Cardiac muscle cell (in vitro differentiated cells and primary cell): ENCODE data around the gene KCNK2. TPM values are rescaled to one million over a fixed set of nuclear protein-coding genes. Genes with fewer than 3 reads are reported as not detected.
A peak's percentile ranks its signal among the peaks of the same experiment; 100 is the strongest.

Source experiments
- DNase-seq, 2 donors: peaks; one replicate each; pipeline versions ENCODE4 v3.0.0 to v3.0.0-alpha.2; 2010 to 2017; ENCODE audit warnings: low read depth in 1 of 2, low spot score in 1 of 2
- H3K27ac ChIP-seq: fragments of 200-600 bp; sonication (generic); 2 replicates; pipeline ENCODE4 v1.5.1; 2016
- H3K27me3 ChIP-seq: fragments of 200-600 bp; sonication (generic); 2 replicates; pipeline ENCODE4 v1.6.0; 2016; ENCODE audit warnings: control low read depth
- H3K36me3 ChIP-seq: fragments of 200-600 bp; sonication (generic); 2 replicates; pipeline ENCODE4 v1.5.1; 2016; ENCODE audit warnings: control low read depth
- H3K4me1 ChIP-seq: fragments of 200-600 bp; sonication (generic); 2 replicates; pipeline ENCODE4 v1.8.1; 2017; ENCODE audit warnings: low read depth, mild to moderate bottlenecking, mixed run types
- H3K4me3 ChIP-seq: fragments of 200-600 bp; sonication (generic); 2 replicates; pipeline ENCODE4 v1.5.1; 2016; ENCODE audit warnings: mild to moderate bottlenecking
- H3K9me3 ChIP-seq: fragments of 200-600 bp; sonication (generic); 2 replicates; pipeline ENCODE4 v1.5.1; 2017; ENCODE audit warnings: low read depth, mild to moderate bottlenecking, control low read depth
- CTCF ChIP-seq: IDR thresholded peaks from 2 replicates; pipeline ENCODE4 v1.5.1; 2012; ENCODE audit warnings: low read depth, mild to moderate bottlenecking, low read length
- polyA plus RNA-seq: library from polyadenylated mRNA; unstranded; fragments of >200 nt; fragmentation: Nextera tagmentation; extraction: Ambion mirVana; gene quantifications from 2 replicates; pipeline ENCODE4 v1.2.1, GENCODE V29; 2016
- total RNA-seq: library from RNA; depleted of rRNA; stranded (reverse); fragments of >200 nt; gene quantifications from 2 replicates; pipeline ENCODE4 v1.2.3, GENCODE V29; 2016

Gene KCNK2
- total and polyA plus RNA-seq, 2 experiments from 2014 or later: not detected

GRCh38 chr1:215045698-215046308, 36.7 kb upstream of the KCNK2 start:
- no peak overlapping the region for H3K27ac ChIP-seq
- H3K27me3 ChIP-seq: no peaks in the 10 kb centered on the region
- no peak overlapping the region for H3K4me3 ChIP-seq
- no peak for TF ChIP-seq CTCF
- no peaks in the 10 kb centered on the region for H3K4me1 ChIP-seq
- H3K9me3 ChIP-seq: no peaks in the 10 kb centered on the region
- DNase-seq: no peak
- no peaks in the 10 kb centered on the region for H3K36me3 ChIP-seq

GRCh38 chr1:215052256-215053015, 30.1 kb upstream of the KCNK2 start:
- Histone ChIP-seq H3K27ac (no peak overlapping the region), H3K9me3 (no peaks in the 10 kb centered on the region), H3K27me3 (no peaks in the 10 kb centered on the region), H3K4me1 (no peaks in the 10 kb centered on the region), H3K36me3 (no peaks in the 10 kb centered on the region), H3K4me3 (no peak overlapping the region)
- DNase-seq: no peak
- TF ChIP-seq CTCF: no peak

- no peak for TF ChIP-seq CTCF
- no peaks in the 10 kb centered on the region for H3K4me1 ChIP-seq
- H3K4me3 ChIP-seq: no peak overlapping the region
- no peak for DNase-seq
- no peak overlapping the region for H3K27ac ChIP-seq
- H3K36me3 ChIP-seq: no peaks in the 10 kb centered on the region
- H3K9me3 ChIP-seq: no peaks in the 10 kb centered on the region
- H3K27me3 ChIP-seq: no peaks in the 10 kb centered on the region
Measured at GRCh38 chr1:215054266-215054665, 28.3 kb upstream of the KCNK2 start.

GRCh38 chr1:215055281-215055935, 27.1 kb upstream of the KCNK2 start:
- Histone ChIP-seq H3K9me3 (no peaks in the 10 kb centered on the region), H3K36me3 (no peaks in the 10 kb centered on the region), H3K4me1 (no peaks in the 10 kb centered on the region), H3K4me3 (no peak overlapping the region), H3K27ac (no peak overlapping the region), H3K27me3 (no peaks in the 10 kb centered on the region)
- no peak for TF ChIP-seq CTCF
- DNase-seq: no peak

- Histone ChIP-seq H3K27ac (no peak overlapping the region), H3K27me3 (no peaks in the 10 kb centered on the region), H3K36me3 (no peaks in the 10 kb centered on the region), H3K4me1 (no peaks in the 10 kb centered on the region), H3K4me3 (no peak overlapping the region), H3K9me3 (no peaks in the 10 kb centered on the region)
- peak in 1 of 2 donors; percentile 11 for DNase-seq
- no peak for TF ChIP-seq CTCF
Measured at GRCh38 chr1:215056584-215056983, 26.0 kb upstream of the KCNK2 start.
